Measurements from ENCODE around the gene AURKAIP1. TPM values are rescaled to one million over a fixed set of nuclear protein-coding genes. Genes with fewer than 3 reads are reported as not detected.

AURKAIP1 gene
- total RNA-seq, 1 donor from 2014 or later: 46.9 TPM

- no peak for DNase-seq (ENCODE audit: low spot score)
These were observed 41.3 kb downstream of the AURKAIP1 start for GRCh38 chr1:1333551-1334241.

GRCh38 chr1:1332774-1333480, 42.1 kb downstream of the AURKAIP1 start:
- no peak for DNase-seq (ENCODE audit: low spot score)

- no peak for DNase-seq (ENCODE audit: low spot score)
These were observed 42.8 kb downstream of the AURKAIP1 start for GRCh38 chr1:1332031-1332755.

- peak; percentile 39 for DNase-seq (ENCODE audit: low spot score)
These were observed 43.7 kb downstream of the AURKAIP1 start, which contains the start of gene TAS1R3 for GRCh38 chr1:1331068-1331965. TAS1R3 (plus strand) TSS chr1:1331280; CDS start chr1:1331346, 66 bp downstream.

- DNase-seq (ENCODE audit: low spot score): no peak
These were observed 44.5 kb downstream of the AURKAIP1 start for GRCh38 chr1:1330366-1331067.

GRCh38 chr1:1329304-1330210, 45.5 kb downstream of the AURKAIP1 start:
- DNase-seq (ENCODE audit: low spot score): no peak

- DNase-seq (ENCODE audit: low spot score): no peak
These were observed 46.8 kb downstream of the AURKAIP1 start for GRCh38 chr1:1328254-1328653.

GRCh38 chr1:1327291-1327690, 47.7 kb downstream of the AURKAIP1 start:
- no peak for DNase-seq (ENCODE audit: low spot score)

GRCh38 chr1:1326075-1326605, 48.9 kb downstream of the AURKAIP1 start:
- DNase-seq (ENCODE audit: low spot score): no peak

GRCh38 chr1:1325288-1326074, 49.5 kb downstream of the AURKAIP1 start:
- no peak for DNase-seq (ENCODE audit: low spot score)

- DNase-seq (ENCODE audit: low spot score): peak; percentile 94
These were observed 50.3 kb downstream of the AURKAIP1 start, which contains the start of the genes CPTP and INTS11 for GRCh38 chr1:1324524-1325287. CPTP (plus strand) TSS chr1:1324802; CDS start chr1:1326911, 2,109 bp downstream. INTS11 (minus strand) TSS chr1:1324660; CDS start chr1:1324608, 52 bp downstream.

- no peak for DNase-seq (ENCODE audit: low spot score)
These were observed 50.9 kb downstream of the AURKAIP1 start for GRCh38 chr1:1324084-1324523.

Other genes starting within 250 kb of the AURKAIP1 start
- not detected for gene TTLL10, start 201.3 kb downstream of the AURKAIP1 start, total RNA-seq (ENCODE audit: insufficient read depth, low replicate concordance)
- gene TNFRSF18, start 168.6 kb downstream of the AURKAIP1 start, total RNA-seq (ENCODE audit: insufficient read depth, low replicate concordance): not detected
- not detected for gene TNFRSF4, start 161.1 kb downstream of the AURKAIP1 start, total RNA-seq (ENCODE audit: insufficient read depth, low replicate concordance)
- gene SDF4, start 143.2 kb downstream of the AURKAIP1 start, total RNA-seq (ENCODE audit: insufficient read depth, low replicate concordance): 54.2 TPM
- gene B3GALT6, start 143.0 kb downstream of the AURKAIP1 start, total RNA-seq (ENCODE audit: insufficient read depth, low replicate concordance): 15.4 TPM
- not detected for gene C1QTNF12, start 128.5 kb downstream of the AURKAIP1 start, total RNA-seq (ENCODE audit: insufficient read depth, low replicate concordance)
- gene UBE2J2, start 101.4 kb downstream of the AURKAIP1 start, total RNA-seq (ENCODE audit: insufficient read depth, low replicate concordance): 22.9 TPM
- gene SCNN1D, start 94.8 kb downstream of the AURKAIP1 start, total RNA-seq (ENCODE audit: insufficient read depth, low replicate concordance): 0.72 TPM
- 49.6 TPM for gene ACAP3, start 67.3 kb downstream of the AURKAIP1 start, total RNA-seq (ENCODE audit: insufficient read depth, low replicate concordance)
- gene PUSL1, start 66.6 kb downstream of the AURKAIP1 start, total RNA-seq (ENCODE audit: insufficient read depth, low replicate concordance): 4.6 TPM
- gene INTS11, start 50.5 kb downstream of the AURKAIP1 start, total RNA-seq (ENCODE audit: insufficient read depth, low replicate concordance): 42.4 TPM
- gene CPTP, start 50.4 kb downstream of the AURKAIP1 start, total RNA-seq (ENCODE audit: insufficient read depth, low replicate concordance): 3.4 TPM
- 0.24 TPM for gene TAS1R3, start 43.9 kb downstream of the AURKAIP1 start, total RNA-seq (ENCODE audit: insufficient read depth, low replicate concordance)
- gene DVL1, start 25.8 kb downstream of the AURKAIP1 start, total RNA-seq (ENCODE audit: insufficient read depth, low replicate concordance): 72.9 TPM
- 196 TPM for gene MXRA8, start 16.7 kb downstream of the AURKAIP1 start, total RNA-seq (ENCODE audit: insufficient read depth, low replicate concordance)
- 106 TPM for gene CCNL2, start 24.1 kb upstream of the AURKAIP1 start, total RNA-seq (ENCODE audit: insufficient read depth, low replicate concordance)
- gene MRPL20, start 32.1 kb upstream of the AURKAIP1 start, total RNA-seq (ENCODE audit: insufficient read depth, low replicate concordance): 68.4 TPM
- 1.7 TPM for gene ANKRD65, start 46.1 kb upstream of the AURKAIP1 start, total RNA-seq (ENCODE audit: insufficient read depth, low replicate concordance)
- gene VWA1, start 60.5 kb upstream of the AURKAIP1 start, total RNA-seq (ENCODE audit: insufficient read depth, low replicate concordance): 58.7 TPM
- 1.2 TPM for gene ATAD3C, start 74.5 kb upstream of the AURKAIP1 start, total RNA-seq (ENCODE audit: insufficient read depth, low replicate concordance)
- gene ATAD3B, start 96.6 kb upstream of the AURKAIP1 start, total RNA-seq (ENCODE audit: insufficient read depth, low replicate concordance): 8.2 TPM
- 7.9 TPM for gene ATAD3A, start 137.0 kb upstream of the AURKAIP1 start, total RNA-seq (ENCODE audit: insufficient read depth, low replicate concordance)
- gene TMEM240, start 165.4 kb upstream of the AURKAIP1 start, total RNA-seq (ENCODE audit: insufficient read depth, low replicate concordance): not detected
- 44.3 TPM for gene SSU72, start 199.7 kb upstream of the AURKAIP1 start, total RNA-seq (ENCODE audit: insufficient read depth, low replicate concordance)
- 2.2 TPM for gene FNDC10, start 224.9 kb upstream of the AURKAIP1 start, total RNA-seq (ENCODE audit: insufficient read depth, low replicate concordance)
- gene MIB2, start 240.3 kb upstream of the AURKAIP1 start, total RNA-seq (ENCODE audit: insufficient read depth, low replicate concordance): 85.0 TPM